BLaER1 treated with 17β-estradiol and CSF1 and Interleukin-3, amounts not matched to agents 10 nM and 100 nM (cell line): ENCODE data around the gene CRLF2.

Source experiments
- H3K27ac ChIP-seq, 11 experiments: shearing (Covaris generic); formaldehyde crosslinking; 2 replicates each; pipeline ENCODE4 v1.8.1; 2022
- H3K27me3 ChIP-seq, 11 experiments: shearing (Covaris generic); formaldehyde crosslinking; 2 replicates each; pipeline ENCODE4 v1.8.1; 2022
- H3K36me3 ChIP-seq, 11 experiments: shearing (Covaris generic); formaldehyde crosslinking; 2 replicates each; pipeline ENCODE4 v1.8.1; 2022
- H3K4me1 ChIP-seq, 10 experiments: shearing (Covaris generic); formaldehyde crosslinking; 2 replicates each; pipeline ENCODE4 v1.8.1; 2022
- H3K4me2 ChIP-seq, 11 experiments: shearing (Covaris generic); formaldehyde crosslinking; 2 replicates each; pipeline ENCODE4 v1.8.1; 2022
- H3K4me3 ChIP-seq, 10 experiments: shearing (Covaris generic); formaldehyde crosslinking; 2 replicates each; pipeline ENCODE4 v1.8.1; 2022
- H3K9ac ChIP-seq, 11 experiments: shearing (Covaris generic); formaldehyde crosslinking; 2 replicates each; pipeline ENCODE4 v1.8.1; 2022
- H3K9me3 ChIP-seq, 11 experiments: shearing (Covaris generic); formaldehyde crosslinking; replicated peaks in 1 of 11; 2 replicates each; pipeline ENCODE4 v1.8.1; 2022
- H4K20me1 ChIP-seq, 11 experiments: shearing (Covaris generic); formaldehyde crosslinking; 2 replicates each; pipeline ENCODE4 v1.8.1; 2022
- Cebpa-rat ChIP-seq, 11 experiments: shearing (Covaris generic); IDR thresholded peaks; 2 replicates each; pipeline ENCODE4 v1.8.1; 2022

Gene CRLF2

DNA sequence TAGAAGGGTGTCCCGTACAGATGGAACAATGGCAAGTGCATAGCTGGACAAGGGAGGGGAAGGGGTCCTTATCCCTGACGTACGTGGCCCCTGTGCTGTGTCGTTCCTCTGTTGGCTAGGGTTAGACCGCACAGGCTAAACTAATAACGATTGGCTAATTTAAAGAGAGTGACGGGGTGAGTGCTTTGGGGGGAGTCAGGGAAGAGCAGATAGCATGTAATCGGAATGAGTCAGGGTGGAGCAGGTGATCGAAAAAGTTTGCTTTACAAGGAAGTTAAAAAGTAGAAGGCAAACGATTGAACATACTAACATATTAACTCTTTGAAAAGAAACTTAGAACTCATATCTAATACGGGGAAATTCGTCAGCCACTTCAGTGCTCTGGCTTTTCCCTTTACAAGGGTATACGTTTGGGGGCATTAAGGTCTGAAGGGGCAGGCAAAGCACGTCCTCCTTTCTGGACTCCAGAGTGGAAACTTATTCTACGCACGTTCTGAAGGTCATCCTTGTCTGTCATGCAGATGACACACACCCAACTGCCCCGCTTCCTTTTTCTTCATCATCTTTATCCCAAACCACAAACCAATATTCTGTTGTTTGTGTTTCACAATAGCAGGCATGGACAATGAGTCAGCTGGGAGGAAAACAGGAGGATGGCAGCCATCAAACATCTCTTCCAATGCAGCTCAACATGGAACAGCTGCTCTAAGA is 10.2 kb upstream of the CRLF2 start:
- Histone ChIP-seq H3K9me3 (peaks cover 33 to 81% (median 64%) of the 10 kb centered on the region in 11 experiments), H3K9ac (peak overlapping the region in 5 of 11 experiments; percentile 28 to 60 (median 45); a peak in 8 of 22 replicates), H4K20me1 (no peaks in the 10 kb centered on the region), H3K4me1 (peaks cover 0 to 35% (median 14%) of the 10 kb centered on the region in 10 experiments; a peak in 14 of 20 replicates), H3K36me3 (peaks cover 0 to 9% (median 0%) of the 10 kb centered on the region in 11 experiments; a peak in 4 of 22 replicates), H3K27ac (peak overlapping the region in 9 of 11 experiments; percentile 53 to 87 (median 73); a peak in 17 of 22 replicates), H3K27me3 (no peaks in the 10 kb centered on the region), H3K4me3 (peak overlapping the region in 2 of 10 experiments; percentile 8 to 14; a peak in 3 of 20 replicates), H3K4me2 (peak overlapping the region in 9 of 11 experiments; percentile 16 to 70 (median 58); a peak in 17 of 22 replicates)
- peak in 9 of 11 experiments; percentile 23 to 88 (median 78); a peak in 13 of 22 replicates for TF ChIP-seq Cebpa-rat (IDR thresholded peaks at IDR 0.05)

DNA sequence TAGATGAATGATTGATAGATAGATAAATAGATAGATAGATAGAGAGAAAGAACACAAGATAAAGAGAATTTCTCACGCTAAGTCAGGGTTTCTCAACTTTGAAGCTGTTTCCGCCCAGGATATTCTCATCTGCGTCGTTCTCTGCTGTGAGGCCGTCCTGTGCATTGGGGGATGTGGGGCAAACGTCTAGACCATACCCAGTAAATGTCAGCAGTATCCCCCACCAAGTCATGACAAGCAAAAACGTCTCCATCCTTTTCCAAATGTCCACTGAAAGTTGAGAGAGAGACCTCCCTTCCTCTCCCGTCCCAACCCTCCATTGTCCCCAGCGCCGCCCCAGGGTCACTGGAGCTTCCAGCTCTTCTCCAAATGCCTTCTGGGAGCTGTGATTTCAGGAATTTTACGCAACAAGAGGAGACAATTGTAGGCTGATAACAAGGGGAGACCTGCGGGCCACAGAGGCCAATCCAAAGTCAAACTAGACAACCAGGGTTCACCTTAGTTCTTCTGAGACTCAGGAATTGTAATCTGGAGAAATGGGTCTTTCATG is 8.9 kb upstream of the CRLF2 start:
- Histone ChIP-seq H3K9ac (no peak overlapping the region), H3K9me3 (peaks cover 33 to 68% (median 53%) of the 10 kb centered on the region in 11 experiments), H3K36me3 (peaks cover 0 to 9% (median 0%) of the 10 kb centered on the region in 11 experiments; a peak in 4 of 22 replicates), H4K20me1 (no peaks in the 10 kb centered on the region), H3K4me1 (peaks cover 7 to 47% (median 23%) of the 10 kb centered on the region in 10 experiments), H3K27me3 (0 out of 22 replicates have a peak, but pooled peaks cover 0 to 4% (median 0%) of the 10 kb centered on the region in 11 experiments), H3K4me3 (no peak overlapping the region), H3K4me2 (peak overlapping the region in 2 of 11 experiments; percentile 58 to 68; a peak in 2 of 22 replicates), H3K27ac (peak overlapping the region in 5 of 11 experiments; percentile 64 to 87 (median 82); a peak in 10 of 22 replicates)
- no peak for TF ChIP-seq Cebpa-rat (IDR thresholded peaks at IDR 0.05)

- Histone ChIP-seq H3K9ac (no peak overlapping the region), H4K20me1 (no peaks in the 10 kb centered on the region), H3K36me3 (peaks cover 0 to under 1% (median 0%) of the 10 kb centered on the region in 11 experiments; a peak in 1 of 22 replicates), H3K9me3 (peaks cover 9 to 37% (median 23%) of the 10 kb centered on the region in 11 experiments), H3K4me2 (peak overlapping the region in 4 of 11 experiments; percentile 6 to 41 (median 24); a peak in 6 of 22 replicates), H3K27me3 (peaks cover 0 to 19% (median 0%) of the 10 kb centered on the region in 11 experiments; a peak in 3 of 22 replicates), H3K4me1 (peaks cover 35 to 67% (median 48%) of the 10 kb centered on the region in 10 experiments), H3K27ac (no peak overlapping the region), H3K4me3 (no peak overlapping the region)
- no peak for TF ChIP-seq Cebpa-rat (IDR thresholded peaks at IDR 0.05)
Observed at GRCh38 chrX:1218286-1218685, 5.8 kb upstream of the CRLF2 start.

GRCh38 chrX:1215123-1215823 is 2.8 kb upstream of the CRLF2 start:
- Histone ChIP-seq H3K4me3 (peak overlapping the region in 6 of 10 experiments; percentile 14 to 36 (median 26); a peak in 6 of 20 replicates), H3K9ac (peak overlapping the region in 9 of 11 experiments; percentile 18 to 73 (median 59); a peak in 18 of 22 replicates), H3K4me1 (peaks cover 33 to 65% (median 50%) of the 10 kb centered on the region in 10 experiments), H3K27ac (peak overlapping the region in 10 of 11 experiments; percentile 41 to 86 (median 77); a peak in 20 of 22 replicates), H3K4me2 (peak overlapping the region; percentile 74 to 93 (median 89)), H4K20me1 (no peaks in the 10 kb centered on the region), H3K27me3 (peaks cover 0 to 19% (median 0%) of the 10 kb centered on the region in 11 experiments; a peak in 3 of 22 replicates), H3K9me3 (peaks cover 0 to 10% (median 6%) of the 10 kb centered on the region in 11 experiments; a peak in 8 of 22 replicates), H3K36me3 (no peaks in the 10 kb centered on the region)
- peak in 3 of 11 experiments; percentile 7 to 53 (median 34); a peak in 5 of 22 replicates for TF ChIP-seq Cebpa-rat (IDR thresholded peaks at IDR 0.05)

GRCh38 chrX:1213971-1214370 is 1.5 kb upstream of the CRLF2 start:
- Histone ChIP-seq H3K9me3 (peaks cover 0 to 13% (median 0%) of the 10 kb centered on the region in 11 experiments; a peak in 3 of 22 replicates), H3K27ac (peak overlapping the region in 8 of 11 experiments; percentile 69 to 86 (median 78); a peak in 16 of 22 replicates)

DNA sequence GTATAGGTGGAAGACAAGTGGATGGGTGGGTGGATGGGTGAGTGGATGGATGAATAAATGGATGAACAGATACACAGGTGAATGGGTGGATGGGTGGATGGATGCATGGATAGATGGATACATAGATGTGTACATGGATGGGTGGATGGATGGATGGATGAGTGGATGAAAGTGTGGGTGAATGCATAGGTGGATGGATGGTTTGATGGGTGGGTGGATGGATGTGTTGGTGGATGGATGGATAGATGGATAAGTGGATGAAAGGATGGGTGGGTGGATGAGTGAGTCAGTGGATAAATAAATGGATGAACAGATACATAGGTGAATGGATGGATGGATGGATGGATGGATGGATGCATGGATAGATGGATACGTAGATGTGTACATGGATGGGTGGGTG is 1.6 kb downstream of the CRLF2 start:
- TF ChIP-seq Cebpa-rat (IDR thresholded peaks at IDR 0.05) = no peak
- Histone ChIP-seq H3K4me1 (peaks cover 49 to 83% (median 79%) of the 10 kb centered on the region in 10 experiments), H3K4me2 (peak overlapping the region in 8 of 11 experiments; percentile 54 to 93 (median 74); a peak in 12 of 22 replicates), H3K4me3 (no peak overlapping the region), H3K9ac (no peak overlapping the region), H3K27me3 (peaks cover 0 to 12% (median 0%) of the 10 kb centered on the region in 11 experiments; a peak in 3 of 22 replicates), H3K9me3 (peaks cover 0 to 13% (median 0%) of the 10 kb centered on the region in 11 experiments; a peak in 2 of 22 replicates), H3K36me3 (no peaks in the 10 kb centered on the region), H4K20me1 (no peaks in the 10 kb centered on the region), H3K27ac (no peak overlapping the region; a peak in 2 of 22 replicates)

More at GRCh38 chrX:1213971-1214370, 1.5 kb upstream of the CRLF2 start:
- Histone ChIP-seq H3K27me3 (peaks cover 0 to 19% (median 0%) of the 10 kb centered on the region in 11 experiments; a peak in 3 of 22 replicates), H4K20me1 (no peaks in the 10 kb centered on the region), H3K4me1 (peaks cover 35 to 77% (median 63%) of the 10 kb centered on the region in 10 experiments), H3K9ac (peak overlapping the region in 5 of 11 experiments; percentile 35 to 73 (median 68); a peak in 5 of 22 replicates), H3K36me3 (no peaks in the 10 kb centered on the region), H3K4me3 (no peak overlapping the region), H3K4me2 (peak overlapping the region in 9 of 11 experiments; percentile 74 to 93 (median 90); a peak in 18 of 22 replicates)
- TF ChIP-seq Cebpa-rat (IDR thresholded peaks at IDR 0.05) = no peak

DNA sequence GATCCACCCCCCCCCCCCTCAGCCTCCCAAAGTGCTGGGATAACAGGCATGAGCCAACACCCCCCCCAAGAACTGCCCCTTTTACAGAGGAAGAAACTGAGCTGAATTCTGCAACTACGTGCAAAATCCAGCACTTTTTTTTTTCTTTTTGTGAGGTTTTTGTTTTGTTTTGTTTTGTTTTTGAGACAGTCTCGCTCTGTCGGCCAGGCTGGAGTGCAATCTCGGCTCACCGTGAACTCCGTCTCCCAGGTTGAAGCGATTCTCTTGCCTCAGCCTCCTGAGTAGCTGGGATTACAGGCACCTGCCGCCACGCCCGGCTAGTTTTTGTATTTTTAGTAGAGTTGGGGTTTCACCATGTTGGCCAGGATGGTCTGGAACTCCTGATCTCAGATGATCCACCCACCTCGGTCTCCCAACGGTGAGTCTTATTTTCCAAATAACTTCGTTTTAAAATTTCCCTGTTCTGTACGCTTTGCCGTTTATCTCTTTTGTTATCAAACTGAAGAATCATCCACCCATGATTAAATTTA is 4.9 kb downstream of the CRLF2 start:
- Histone ChIP-seq H4K20me1 (no peaks in the 10 kb centered on the region), H3K9ac (peak overlapping the region; percentile 18 to 72 (median 62); a peak in 15 of 22 replicates), H3K4me1 (peaks cover 42 to 70% (median 67%) of the 10 kb centered on the region in 10 experiments), H3K27ac (peak overlapping the region; percentile 54 to 85 (median 75); a peak in 21 of 22 replicates), H3K36me3 (no peaks in the 10 kb centered on the region), H3K4me3 (no peak overlapping the region), H3K9me3 (peaks cover 0 to 13% (median 0%) of the 10 kb centered on the region in 11 experiments; a peak in 2 of 22 replicates), H3K27me3 (no peaks in the 10 kb centered on the region), H3K4me2 (peak overlapping the region; percentile 63 to 93 (median 82))
- no peak for TF ChIP-seq Cebpa-rat (IDR thresholded peaks at IDR 0.05)
